T-helper 2 cell treated with Interferon-gamma antibody and Interleukin-4, amounts not matched to agents 100 ng/mL and 5 ng/mL, for 36 hours (primary cell): ENCODE results near the gene DOK6. TPM values are rescaled to one million over a fixed set of nuclear protein-coding genes. Genes with fewer than 3 reads are reported as not detected.
"Not testable (repeated sequence)": the region's sequence is repeated elsewhere in the genome, so short reads cannot be mapped to it uniquely, and the experiment has no call there.

Experiments
- intact Hi-C: fragments of 100-400 bp; cut with micrococcal nuclease; formaldehyde crosslinking; loops from one replicate; pipeline ENCODE4 v1.15.1; 2023
- total RNA-seq: library from RNA; stranded (reverse); gene quantifications from 2 replicates; pipeline ENCODE4 v1.2.3, GENCODE V29; 2022

DOK6 gene
- total RNA-seq, 1 donor from 2014 or later = not detected

DNA sequence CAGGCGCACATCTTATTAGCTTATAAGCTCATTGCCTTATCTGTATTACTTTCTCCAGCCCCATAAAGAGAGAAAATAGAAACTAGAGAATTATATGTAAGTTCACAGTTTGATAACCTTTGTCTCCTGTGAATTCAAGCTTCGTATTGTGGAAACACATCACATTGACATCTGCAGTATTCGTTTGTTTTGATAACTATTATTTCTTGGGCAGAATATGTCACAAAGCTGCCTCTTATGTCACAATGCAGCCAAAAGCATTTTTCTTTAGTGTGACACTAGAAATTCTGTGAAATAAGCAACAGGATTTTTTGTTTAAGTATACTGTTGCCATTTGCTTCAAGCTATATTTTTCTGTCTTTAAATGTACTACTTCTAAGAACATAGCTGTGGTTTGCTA, 221.5 kb downstream of the DOK6 start:
- intact Hi-C loops = no loop called here

DNA sequence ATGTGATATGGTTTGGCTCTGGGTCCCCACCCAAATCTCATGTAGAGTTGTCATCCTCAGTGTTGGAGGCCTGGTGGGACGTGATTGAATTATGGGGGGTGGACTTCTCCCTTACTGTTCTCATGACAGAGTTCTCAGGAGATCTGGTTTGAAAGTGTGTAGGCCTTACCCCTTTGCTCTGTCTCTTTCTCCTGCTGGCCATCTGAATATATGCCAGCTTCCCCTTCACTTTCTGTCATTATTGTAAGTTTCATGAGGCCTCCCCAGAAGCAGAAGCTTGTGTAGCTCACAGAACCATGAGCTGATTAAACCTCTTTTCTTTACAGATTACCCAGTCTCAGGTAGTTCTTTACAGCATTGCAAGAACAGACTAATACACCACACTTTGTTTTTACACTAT, 222.3 kb downstream of the DOK6 start:
- intact Hi-C loops = no loop called here

DNA sequence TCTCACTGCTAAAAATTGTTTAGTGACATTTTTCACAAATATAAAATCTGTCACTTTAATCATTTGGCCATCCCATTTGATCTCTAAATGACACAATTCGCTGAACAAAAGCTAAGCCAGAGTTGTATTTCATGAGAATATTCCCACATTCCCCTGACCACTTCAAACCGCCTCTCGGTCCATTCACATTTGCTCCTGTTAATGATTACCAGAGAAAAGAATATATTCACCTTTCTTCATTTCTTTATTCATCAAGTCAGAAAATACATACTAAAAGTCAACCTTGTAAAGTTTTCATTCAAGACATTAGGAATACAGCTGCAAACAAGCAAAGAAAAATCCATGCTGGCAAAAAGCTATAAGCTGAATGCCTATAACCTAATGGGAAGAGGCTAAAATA, 225.5 kb downstream of the DOK6 start:
- intact Hi-C loops = no loop called here

DNA sequence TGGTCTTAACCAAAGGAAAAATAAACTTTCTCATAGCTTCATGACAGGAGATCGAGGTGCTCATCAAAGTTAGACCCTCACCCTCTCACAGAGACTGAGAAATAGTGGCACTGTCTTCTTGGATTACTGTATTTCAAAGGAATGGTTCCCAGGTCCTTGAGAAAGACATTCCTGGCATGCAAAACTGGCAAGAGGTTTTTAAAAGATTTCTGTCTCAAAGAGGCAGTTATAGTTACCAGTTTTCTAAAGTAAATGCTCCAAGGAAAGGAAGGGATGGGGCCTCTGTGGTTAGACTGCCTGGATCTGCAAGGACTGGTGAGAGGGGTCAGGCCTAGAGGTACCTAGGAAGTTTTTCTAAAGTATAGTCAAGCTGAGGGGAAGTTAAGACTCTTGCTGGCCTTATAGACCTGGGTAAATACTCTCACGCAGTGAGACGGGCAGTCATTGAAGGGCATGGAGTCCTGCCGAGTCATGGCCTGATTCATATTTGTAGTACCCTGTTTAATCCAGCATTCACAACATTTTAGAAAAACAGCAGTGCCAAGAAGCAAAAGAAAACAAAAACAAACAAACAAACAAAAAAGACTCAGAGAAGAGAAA, 226.1 kb downstream of the DOK6 start:
- intact Hi-C loops = no loop called here

DNA sequence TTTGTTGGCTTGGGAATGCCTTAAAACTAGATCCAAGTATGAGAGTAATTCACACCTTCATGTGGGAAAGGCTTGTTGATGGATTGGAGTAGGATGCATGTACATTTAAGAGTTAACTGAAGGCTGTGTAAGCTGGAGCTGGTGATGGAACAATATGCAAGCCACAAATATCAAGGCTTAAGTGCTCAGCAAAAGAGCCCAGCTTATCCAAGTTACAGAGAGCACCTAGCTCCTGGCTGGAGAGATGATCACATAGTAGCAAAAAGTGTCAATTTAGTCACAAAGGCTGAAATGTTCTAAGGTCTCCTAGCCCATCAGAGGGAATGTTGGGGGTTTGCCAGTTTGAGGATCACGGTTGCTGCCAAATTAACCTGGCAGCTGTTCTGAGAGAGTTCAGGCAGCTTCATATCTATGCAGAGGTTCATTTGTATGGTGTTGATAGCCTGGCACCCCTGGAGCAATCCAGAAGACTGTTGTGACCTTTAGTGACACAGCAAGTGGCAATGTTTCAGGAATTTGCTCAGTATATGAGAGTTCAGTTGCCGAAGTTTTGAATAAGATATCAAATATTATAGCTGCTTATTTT, 228.2 kb downstream of the DOK6 start:
- intact Hi-C loops = no loop called here

DNA sequence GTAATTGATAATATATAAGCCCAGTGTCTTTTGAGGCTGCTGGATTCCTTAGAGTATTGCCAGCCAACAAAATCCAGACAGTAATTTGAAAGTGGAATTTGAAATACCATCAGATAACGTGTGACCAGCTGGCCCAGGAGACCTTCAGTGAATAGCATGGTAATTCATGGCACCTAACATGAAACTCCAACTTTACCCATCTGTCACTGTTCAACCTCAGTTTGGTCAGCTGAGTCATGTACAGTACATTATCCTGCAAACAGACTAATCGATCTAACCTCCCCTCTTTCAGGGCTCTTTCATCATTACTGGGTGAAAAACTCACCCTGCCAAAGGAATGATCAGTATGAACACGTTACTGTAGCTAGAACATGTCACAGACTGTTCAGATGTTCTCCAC, 230.6 kb downstream of the DOK6 start:
- intact Hi-C loops = no loop called here

DNA sequence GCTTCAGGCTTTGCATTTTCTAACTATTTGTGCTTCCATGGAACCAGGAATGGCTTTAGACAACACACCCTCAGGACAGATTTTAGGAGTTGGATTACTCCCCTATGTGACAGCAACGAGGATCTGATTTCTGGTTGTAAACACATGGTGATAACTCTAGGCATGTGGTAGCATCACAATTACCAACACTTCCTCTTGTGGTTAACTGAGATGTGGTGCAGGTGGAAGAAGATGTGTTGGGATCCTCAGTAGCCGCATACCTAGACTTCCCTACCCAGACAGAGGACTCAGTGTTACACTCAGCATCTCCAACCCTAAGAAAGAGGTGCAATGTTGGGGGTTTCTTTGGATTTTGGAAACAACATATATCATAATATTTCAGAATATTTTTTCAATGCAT, 234.8 kb downstream of the DOK6 start:
- intact Hi-C loops = loop anchor here (5.0 kb wide), 1 partner anchor 437 kb away; no protein-coding TSS in a partner anchor

DNA sequence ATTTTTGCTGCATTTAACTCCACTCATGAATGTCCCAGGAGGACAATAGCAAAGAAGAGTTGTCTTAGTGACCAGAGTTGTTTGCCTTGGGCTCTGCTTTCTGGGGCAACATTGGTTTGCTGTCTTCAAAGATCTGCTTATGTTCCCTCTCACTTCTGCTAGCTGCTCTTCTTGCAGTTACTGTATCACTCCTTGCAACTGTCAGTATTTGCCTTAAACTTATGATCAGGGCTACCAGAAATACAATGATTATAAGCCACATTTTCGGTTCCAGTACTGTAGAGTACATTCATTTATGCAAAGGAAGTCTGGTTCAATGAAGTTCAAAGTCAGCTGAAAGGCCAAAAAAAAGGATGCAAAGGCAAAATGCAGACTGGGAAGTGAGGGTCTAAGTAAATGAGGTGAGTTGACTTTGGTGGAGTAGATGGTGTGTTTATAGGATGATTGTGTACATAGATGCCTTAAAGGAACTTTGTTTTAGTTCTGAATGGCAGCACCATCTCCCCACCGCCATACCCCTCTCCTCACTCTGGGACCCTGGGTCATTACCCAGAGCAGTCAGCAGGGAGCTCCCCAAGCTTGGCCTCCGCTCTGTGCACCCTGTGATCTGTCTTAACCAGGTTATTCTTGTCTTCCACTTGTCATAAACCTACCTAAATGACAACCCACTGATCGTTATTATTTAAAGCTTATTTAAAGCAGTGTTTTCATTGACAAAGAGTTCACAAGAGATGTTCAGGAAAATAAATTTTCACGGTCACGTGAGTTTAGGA, 236.0 kb downstream of the DOK6 start:
- intact Hi-C loops = loop anchor here (1.0 to 5.0 kb wide), 2 partner anchors 436 to 449 kb away; no protein-coding TSS in a partner anchor

DNA sequence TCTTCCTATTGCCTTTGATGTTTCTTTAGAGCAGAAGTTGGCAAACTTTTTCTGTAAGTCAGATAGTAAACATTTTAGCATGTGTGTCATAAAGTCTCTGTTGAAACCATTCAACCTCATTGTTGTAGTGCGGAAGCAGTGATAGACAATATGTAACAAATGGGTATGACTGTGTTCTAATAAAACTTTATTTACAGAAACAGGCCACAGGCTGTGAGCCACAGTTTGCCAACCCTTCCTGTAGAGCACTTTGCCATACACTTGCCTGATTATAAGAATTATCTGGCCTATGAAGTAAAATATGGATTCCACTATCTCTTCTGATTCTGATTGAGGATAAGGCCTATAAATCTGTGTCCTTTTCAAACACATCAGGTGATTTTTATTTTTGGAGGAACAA, 237.4 kb downstream of the DOK6 start:
- intact Hi-C loops = loop anchor here (5.0 kb wide), 1 partner anchor 434 kb away; no protein-coding TSS in a partner anchor

DNA sequence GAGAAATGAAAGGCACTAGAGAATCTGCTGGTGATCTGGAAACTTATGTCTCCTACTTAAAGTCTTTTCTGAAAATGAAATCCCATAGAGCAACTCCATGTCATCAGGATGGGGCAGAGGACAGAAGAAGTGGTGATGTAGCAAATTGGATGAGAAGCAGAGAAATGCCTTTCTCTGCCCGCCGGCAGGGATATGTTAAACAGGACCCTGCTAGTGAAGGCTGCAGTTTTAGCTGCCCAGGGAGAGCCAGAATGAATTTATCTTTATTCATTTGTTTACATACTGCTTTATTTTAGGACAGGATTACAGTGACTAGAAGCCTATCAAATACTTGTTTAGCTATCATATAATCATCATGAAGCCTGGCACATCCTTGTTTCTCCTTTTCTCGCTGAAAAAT, 247.0 kb downstream of the DOK6 start:
- intact Hi-C loops = no loop called here

DNA sequence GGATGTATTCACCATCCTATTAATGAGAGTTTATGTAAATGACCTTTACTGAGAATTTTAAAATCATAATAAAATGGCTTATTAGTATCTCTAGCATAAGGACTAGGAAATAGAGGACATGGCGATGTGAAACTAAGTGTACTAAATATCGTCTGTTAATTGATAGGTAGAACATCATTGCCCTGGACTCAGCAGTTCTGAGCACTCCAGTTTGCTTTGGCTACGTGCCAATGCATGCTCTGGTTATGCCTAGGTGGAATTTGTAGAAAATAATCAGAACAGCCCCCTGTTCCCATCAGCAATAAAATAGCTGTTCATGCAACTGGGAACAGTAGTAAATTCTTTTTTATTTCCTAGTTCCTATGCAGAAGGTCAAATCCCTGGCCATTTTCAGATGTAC, 247.8 kb downstream of the DOK6 start:
- intact Hi-C loops = no loop called here

DNA sequence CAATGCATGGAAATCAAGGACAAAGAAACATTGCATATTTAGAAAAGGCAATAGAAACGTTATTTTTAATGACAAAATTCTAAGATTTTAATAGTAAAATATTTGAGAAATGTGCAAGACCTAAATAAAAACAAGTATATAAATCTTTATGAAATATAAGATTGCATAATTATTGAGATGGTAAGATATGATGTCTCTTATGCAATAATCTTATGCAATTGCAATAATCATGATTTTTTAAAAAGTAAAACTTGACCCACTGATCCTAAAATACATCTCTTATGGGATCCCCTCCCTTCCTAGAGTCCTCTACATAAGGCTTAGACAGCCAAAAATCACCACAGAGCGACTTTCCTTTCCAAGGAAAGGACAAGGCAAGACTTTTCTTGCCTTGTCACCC, 249.0 kb downstream of the DOK6 start:
- intact Hi-C loops = no loop called here

DNA sequence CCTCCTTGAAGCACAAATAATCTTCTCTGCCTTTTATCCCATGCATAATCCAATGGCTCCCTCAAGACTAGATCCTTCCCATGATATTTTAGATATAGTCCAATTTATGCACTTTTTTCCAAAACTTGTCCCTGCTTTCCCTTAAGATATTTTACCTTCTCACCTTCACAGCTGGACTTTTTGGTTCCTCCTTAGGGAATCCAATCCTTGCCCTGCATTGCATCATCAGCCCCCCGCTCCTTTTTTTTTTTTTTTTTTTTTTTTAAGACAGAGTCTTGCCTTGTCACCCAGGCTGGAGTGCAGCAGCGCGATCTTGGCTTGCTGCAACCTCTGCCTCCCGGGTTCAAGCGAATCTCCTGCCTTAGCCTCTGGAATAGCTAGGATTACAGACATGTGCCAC, 250.6 kb downstream of the DOK6 start:
- intact Hi-C loops = no loop called here

DNA sequence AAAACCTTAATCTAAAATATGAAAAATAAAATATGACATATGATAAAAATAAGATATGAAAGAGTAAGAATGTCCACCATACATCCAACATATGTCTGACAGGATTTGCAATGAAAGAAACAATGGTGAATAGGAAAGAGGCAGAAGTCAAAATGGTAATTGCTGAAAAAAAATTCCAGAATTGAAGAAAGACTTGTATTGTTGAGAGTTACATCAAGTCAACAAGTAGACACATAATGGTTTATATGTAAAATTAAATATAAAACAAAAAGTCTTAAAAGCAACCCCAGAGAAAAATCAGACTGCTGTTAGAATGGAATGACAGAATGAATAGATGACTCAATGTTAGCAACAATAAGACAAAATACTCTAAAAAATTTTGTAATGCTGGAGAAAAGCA, 255.1 kb downstream of the DOK6 start:
- intact Hi-C loops = no loop called here

DNA sequence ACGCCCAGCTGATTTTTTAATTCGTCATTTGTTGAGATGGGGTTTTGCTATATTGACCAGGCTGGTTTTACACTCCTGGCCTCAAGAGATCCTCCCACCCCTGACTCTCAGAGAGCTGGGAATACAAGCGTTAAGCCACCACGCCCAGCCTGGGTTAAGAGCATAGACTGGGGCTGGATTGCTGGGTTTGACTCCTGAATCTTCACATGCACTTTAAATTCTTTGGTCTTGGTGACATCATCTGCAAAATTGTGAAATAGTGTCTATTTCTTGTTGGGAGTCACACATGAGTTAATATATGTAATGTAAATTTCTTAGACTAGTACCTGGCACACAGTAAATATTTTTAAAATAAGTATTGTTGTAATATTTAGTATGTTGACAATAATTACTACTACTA, 257.4 kb downstream of the DOK6 start:
- intact Hi-C loops = no loop called here

DNA sequence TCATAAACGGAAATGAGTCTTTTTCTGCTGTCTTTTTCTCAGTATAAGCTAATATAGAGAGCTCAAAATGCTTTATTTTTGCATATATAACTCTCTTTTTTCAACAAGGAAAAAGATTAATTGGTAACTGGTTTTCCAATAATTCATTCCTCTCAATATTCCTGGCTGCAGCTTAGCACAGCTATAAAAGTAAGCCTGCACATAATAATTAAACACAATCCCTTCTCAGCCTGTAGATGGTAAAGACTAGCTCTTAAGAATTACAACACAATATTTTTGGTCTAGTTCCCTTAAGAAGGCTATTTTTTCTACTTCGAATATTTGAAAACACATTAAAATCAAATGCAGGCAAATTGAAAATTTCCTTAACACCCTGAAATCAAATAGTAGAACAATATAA, 258.0 kb downstream of the DOK6 start:
- intact Hi-C loops = no loop called here

DNA sequence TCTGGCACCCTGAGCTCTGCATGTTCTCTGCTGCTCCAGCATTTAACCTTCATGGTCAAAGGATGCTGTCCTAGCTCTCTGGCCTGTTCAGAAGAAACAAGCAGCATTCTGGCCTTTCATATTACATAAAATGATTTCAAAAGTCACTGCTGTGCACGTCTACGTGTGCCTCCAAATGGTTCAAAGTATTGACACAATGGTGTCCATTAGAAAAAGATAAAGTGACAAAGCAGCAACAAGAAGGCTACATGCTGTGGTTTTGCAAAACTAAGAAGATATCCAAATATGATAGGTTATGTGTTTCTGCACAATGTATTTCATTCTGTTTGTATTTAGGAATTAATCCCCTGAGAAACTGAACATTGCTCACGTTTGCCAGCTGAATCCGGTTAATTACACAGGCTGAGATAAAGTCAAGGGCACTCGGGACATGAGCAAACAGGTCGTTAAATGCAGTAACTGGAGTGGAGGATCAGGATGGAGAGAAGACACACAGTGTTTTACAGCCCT, 258.5 kb downstream of the DOK6 start:
- intact Hi-C loops = no loop called here

DNA sequence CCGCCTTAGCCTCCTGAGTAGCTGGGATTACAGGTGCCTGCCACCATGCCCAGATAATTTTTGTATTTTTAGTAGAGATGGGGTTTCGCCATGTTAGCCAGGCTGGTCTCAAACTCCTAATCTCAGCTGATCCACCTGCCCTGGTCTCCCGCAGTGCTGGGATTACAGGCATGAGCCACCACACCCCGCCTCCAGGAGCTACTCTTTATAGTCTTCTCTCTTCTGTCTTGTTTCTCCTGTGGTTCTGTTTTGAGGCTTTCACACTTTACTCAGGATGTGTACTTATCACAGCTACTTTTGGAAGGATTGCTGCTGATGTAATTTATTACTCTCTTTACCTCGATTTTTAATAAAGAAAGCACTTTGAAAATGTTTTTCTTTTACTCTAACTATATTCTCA, 261.4 kb downstream of the DOK6 start:
- intact Hi-C loops = not testable (repeated sequence)

DNA sequence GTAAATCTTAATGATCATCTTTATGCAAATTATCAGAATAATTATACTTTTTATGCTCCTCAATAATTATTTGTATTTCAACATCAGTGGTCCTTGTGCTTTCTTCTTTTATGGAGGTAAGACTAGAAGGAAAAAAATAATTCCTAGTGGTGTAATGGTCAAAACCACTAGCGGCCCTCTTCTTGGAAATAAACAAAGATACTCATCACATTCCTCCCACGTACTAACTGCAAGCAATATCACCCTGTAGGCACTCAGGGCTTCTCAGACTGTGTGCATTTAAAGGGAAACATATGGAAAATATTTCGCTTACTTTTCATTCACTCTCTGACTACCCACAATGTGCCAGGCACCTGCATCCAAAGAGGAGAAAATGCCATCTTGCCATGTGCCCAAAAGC, 263.7 kb downstream of the DOK6 start:
- intact Hi-C loops = no loop called here

DNA sequence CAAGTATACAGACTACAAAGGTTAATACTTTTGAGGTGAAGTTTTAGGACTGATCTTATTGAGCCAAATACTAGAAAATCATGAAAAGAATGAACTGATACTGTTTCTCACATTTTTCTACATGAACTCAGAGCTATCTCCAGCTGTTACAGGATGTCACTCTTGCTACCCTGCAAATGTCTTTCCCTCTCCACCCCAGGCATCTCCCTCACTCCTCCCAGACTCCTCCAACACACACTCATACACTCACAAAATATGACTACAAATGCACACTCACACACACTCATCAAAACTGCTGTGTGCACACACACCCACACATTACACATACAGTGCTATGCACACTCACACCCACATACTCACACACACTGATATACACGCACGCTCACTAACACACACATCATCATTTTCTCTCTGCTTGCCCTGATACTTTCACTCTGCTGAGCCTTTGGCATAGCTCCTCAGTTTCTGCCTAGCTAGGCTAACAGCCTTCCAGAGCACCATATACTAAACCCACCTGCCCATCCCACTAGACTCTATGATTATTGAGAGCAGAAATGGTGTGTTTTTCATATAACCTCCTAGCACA, 273.7 kb downstream of the DOK6 start:
- intact Hi-C loops = no loop called here

DNA sequence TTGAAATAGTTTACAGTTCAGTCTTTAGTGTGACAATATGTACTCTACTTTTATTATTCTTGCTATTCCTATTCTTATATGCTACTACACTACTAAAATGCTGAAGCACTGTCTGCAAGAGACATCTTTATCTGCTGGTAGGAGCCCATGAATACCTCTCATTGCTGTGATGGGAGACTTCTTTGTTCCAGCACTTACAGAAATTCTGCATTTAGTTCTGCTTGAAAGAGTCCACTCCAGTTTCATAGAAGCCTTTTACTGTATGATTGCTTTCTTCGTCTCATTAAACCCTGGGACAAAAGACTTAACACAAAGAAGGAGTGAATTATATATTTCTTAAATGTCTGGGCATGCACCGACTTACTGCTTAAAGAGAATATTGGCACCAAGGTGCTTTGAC, 274.3 kb downstream of the DOK6 start:
- intact Hi-C loops = no loop called here

DNA sequence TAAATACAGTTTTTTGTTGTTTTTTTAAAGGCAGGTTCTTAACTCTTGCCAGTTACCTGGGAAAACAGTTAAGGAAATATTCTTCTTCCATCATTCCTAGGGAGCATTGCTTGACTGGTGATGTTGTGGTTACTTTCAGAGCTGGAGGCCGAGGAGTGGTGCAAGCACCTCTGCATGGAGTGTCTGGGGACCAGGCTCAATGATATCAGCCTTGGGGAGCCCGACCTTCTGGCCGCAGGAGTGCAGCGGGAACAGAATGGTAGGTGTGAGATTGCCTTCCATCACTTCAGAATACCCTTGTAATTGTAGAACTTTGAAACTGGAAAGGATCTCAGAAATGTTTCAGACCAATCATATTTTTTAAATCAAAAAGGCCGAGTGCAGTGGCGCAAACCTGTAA, 276.9 kb downstream of the DOK6 start:
- intact Hi-C loops = no loop called here
